Mucosa of gallbladder (tissue), 1 donor: ENCODE results near the gene ASB11. TPM values are rescaled to one million over a fixed set of nuclear protein-coding genes. Genes with fewer than 3 reads are reported as not detected.

Source experiments
- total RNA-seq: library from RNA; stranded (reverse); gene quantifications from one replicate; pipeline ENCODE4 v1.2.1, GENCODE V29; 2021
- donor health status: DM: no; HTN: no; CAD: no.

Gene ASB11
- total RNA-seq, 1 donor from 2014 or later = not detected

Other genes with a start within 250 kb of the ASB11 start
- 2.9 TPM for gene ASB9, start 45.6 kb downstream of the ASB11 start, total RNA-seq
- 15.8 TPM for gene PIGA, start 19.9 kb upstream of the ASB11 start, total RNA-seq
- gene VEGFD, start 68.8 kb upstream of the ASB11 start, total RNA-seq = 3.2 TPM
- gene PIR, start 177.7 kb upstream of the ASB11 start, total RNA-seq = 25.1 TPM
- 3.7 TPM for gene BMX, start 185.2 kb upstream of the ASB11 start, total RNA-seq